GM18502 (cell line): ENCODE data around the gene DGKH.
"Not testable (repeated sequence)": the region's sequence is repeated elsewhere in the genome, so short reads cannot be mapped to it uniquely, and the experiment has no call there.

Source experiments
- ATAC-seq: cut with Tn5 transposase; IDR thresholded peaks from one replicate; pipeline ENCODE4 v1.9.1; 2021; ENCODE audit warnings: mild to moderate bottlenecking; ENCODE audit not compliant: unreplicated experiment, poor library complexity

The DGKH gene

DNA sequence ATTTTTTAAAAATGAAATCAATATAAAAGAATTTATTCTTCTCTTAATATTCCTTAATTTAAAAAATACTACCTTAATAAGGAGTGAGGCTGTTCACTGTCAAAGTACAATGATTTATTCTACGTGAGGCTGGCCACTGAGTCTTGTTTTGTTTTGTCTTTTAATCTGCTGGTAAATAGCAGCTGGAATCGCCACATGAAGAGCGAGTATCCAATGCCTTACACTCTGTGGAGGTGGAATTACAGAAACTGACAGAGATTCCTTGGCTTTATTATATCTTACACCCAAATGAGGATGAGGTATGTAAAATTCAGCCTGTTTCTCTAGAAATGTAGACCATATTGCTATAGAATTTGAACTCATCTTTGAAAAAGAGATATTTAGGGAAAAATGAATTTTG lies 170.6 kb downstream of the DGKH start:
- no peak for ATAC-seq

DNA sequence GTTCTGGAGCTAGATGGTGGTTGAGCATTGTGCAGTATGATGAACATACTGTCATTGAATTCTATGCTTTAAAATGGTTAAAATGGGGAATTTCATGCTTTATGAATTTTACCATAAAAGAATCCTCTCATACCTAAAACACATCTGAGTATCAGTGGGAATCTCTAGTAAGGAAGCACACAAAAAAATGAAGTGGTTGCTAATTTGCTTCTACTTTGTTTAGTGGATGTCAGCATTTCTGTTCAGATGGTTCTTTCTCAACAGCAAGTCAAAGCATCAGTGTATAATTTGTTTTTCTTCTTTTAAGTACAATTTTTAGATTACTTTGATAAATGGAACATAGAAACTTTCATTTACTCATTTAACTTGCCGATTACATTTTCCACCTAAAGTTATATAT lies 171.4 kb downstream of the DGKH start:
- ATAC-seq = no peak

DNA sequence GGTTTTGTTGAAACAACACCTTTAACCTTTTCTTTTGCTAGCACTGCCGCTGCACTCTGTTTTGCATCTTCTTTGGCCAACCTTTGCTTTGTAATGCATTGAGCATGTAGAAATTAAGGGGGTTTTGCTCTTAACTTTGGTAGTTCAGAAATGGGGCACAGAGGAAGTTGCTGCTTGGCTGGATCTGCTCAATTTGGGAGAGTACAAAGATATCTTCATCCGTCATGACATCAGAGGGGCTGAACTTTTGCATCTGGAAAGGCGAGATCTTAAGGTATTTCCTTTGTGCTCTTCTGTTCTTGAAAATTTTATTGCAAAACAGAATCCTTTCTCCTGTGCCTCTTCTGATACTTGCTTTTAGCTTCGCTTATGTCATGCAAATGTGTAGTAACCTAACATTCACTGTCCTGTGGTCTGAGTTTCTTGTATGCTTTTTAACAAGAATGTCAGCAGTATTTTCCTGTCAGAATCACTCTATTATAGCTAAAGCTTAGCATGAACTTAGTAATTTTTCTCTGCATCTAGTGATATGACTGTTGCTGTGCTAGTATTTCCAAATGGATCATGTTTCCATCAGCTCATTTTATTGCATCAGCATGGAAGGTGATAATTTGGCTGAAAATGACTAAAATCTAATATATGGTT lies 172.8 kb downstream of the DGKH start:
- ATAC-seq = no peak

- ATAC-seq = no peak
Measured at GRCh38 chr13:42223681-42224080, 175.2 kb downstream of the DGKH start.

DNA sequence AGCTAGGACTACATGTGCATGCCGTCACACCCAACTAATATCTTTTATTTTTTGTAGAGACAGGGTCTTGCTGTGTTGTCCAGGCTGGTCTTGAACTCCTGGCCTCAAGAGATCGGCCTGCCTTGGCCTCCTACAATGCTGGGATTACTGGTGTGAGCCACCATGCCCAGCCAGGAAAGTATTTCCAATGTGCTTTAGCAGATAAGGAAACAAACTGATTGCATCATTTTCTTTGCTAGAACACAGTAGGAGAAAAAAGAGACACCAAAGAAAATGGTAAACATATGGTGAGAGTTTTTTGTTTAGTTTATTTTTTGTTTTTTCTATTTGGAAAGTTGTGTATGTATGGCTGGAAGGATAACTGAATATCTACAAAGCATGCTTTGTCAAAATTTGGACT lies 176.6 kb downstream of the DGKH start:
- ATAC-seq = no peak

DNA sequence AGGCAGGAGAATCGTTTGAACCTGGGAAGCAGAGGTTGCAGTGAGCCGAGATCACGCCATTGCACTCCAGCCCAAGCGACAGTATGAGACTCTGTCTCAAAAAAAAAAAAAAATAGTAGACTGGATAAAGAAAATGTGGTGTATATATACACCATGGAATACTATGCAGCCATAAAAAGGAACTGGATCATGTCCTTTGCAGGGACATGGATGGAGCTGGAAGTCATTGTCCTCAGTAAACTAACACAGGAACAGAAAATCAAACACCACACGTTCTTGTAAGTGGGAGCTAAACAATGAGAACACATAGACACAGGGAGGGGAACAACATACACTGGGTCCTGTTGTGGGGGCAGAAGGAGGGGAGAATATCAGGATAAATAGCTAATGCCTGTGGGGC lies 178.3 kb downstream of the DGKH start:
- ATAC-seq = not testable (repeated sequence)

- ATAC-seq = no peak
Measured at GRCh38 chr13:42228527-42228926, 180.1 kb downstream of the DGKH start.

- ATAC-seq = no peak
Measured at GRCh38 chr13:42229287-42229686, 180.8 kb downstream of the DGKH start.

DNA sequence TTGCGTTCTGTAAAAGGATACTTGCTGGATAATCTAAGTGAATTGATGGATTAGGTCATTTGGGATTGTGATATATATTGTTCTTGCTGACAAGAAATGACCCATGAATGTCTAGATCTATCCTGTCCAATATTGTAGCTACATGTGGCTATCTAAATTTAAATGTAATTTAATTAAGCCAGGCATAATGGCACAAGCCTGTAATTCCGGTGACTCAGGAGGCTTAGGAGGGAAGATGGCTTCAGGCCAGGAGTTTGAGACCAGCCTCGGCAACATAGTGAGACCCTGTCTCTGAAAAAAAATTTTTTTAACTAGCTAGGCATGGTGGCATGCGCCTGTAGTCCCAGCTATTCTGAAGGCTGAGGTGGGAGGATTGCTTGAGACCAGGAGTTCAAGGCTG lies 184.2 kb downstream of the DGKH start:
- no peak for ATAC-seq

DNA sequence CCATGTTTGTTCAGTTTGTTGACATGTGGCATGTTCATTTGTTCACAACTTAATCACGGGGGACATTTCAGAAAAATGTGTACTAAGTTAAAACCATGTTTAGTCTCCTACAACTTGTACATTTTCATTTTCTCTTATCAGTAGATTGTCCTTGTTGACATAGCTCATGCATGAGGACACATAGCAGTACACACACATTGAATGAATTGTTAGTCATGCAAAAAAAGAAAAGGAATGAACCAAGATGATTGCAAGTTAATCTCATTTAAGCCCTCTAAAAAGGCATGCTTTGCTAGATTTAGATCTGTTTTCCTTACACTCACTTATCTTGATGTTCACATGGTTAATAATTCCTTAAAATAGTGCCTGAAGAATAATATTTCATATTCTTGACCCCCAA lies 185.3 kb downstream of the DGKH start:
- no peak for ATAC-seq

DNA sequence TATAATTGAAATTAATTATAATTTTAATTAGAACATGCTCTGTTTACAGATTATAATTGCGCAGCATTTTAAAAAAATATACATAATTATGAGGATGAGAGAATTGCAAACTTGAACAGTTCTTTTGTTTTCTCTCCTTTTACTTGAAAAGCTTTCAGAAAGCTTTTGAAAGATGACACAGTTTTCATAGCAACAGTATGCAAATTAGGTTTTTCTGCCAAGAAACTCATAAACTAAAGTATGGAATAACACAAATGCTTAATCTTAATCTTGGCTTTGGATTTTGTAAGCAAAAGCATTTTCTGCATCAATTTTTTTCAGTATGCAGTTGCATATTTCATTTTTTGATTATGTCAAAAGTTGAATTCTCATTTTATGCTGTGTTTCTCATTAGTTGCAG lies 190.7 kb downstream of the DGKH start:
- ATAC-seq = no peak

GRCh38 chr13:42239644-42240043 lies 191.2 kb downstream of the DGKH start:
- no peak for ATAC-seq

- no peak for ATAC-seq
Measured at GRCh38 chr13:42246541-42246940, 198.1 kb downstream of the DGKH start.

DNA sequence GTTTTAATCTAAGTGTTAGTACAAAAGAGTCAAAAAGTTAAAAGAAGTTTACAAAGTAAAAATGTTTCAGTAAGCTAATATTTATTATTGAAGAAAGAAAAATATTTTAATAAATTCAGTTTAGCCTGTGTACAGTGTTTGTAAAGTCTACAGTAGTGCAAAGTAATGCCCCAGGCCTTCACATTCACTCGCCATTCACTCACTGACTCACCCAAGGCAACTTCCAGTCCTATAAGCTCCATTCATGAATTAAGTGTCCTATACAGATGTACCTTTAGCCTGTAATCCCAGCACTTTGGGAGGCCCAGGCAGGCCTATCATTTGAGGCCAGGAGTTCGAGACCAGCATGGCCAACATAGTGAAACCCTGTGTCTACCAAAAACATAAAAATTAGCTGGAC lies 199.4 kb downstream of the DGKH start:
- ATAC-seq = no peak

- no peak for ATAC-seq
Measured at GRCh38 chr13:42255886-42256285, 207.4 kb downstream of the DGKH start.

GRCh38 chr13:42258747-42259146 lies 210.3 kb downstream of the DGKH start:
- no peak for ATAC-seq

GRCh38 chr13:42259515-42259914 lies 211.1 kb downstream of the DGKH start:
- ATAC-seq = no peak

DNA sequence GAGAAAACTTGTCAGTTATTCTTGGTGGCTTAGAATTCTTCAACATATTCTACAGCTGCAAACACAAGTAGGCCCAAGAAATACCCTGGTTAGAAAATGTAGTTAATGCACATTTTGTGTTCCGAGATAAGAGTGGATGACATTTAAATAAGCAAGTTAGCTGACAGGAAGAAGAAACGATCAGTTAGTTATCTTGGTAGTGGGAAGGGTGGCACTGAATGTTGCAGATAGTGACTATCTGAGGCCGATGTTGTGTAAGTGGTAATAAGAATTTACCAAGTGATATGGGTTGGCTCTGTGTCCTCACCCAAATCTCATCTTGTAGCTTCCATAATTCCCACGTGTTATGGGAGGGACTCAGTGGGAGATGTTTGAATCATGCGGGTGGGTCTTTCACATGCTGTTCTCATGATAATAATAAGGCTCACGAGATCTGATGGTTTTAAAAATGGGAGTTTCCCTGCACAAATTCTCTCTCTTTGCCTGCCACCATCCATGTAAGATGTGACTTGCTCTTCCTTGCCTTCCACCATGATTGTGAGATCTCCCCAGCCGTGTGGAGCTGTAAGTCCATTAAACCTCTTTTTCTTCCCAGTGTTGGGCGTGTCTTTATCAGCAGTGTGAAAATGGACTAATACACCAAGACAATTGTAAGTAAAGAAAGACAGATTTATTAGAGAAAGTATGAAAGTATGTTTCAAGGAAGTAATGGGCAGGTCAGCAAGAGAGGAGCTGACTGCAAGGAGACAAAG lies 212.6 kb downstream of the DGKH start:
- ATAC-seq = no peak

GRCh38 chr13:42266473-42266872 lies 218.0 kb downstream of the DGKH start:
- no peak for ATAC-seq

GRCh38 chr13:42270160-42270856 lies 221.9 kb downstream of the DGKH start:
- ATAC-seq = no peak

- no peak for ATAC-seq
Measured at GRCh38 chr13:42270857-42271215, 222.4 kb downstream of the DGKH start.
